Activated T-helper 9 cell treated with anti-CD3 and anti-CD28 coated beads, Interleukin-2, amount 50 U/mL, for 16 hours (primary cell): Measurements from ENCODE around the gene RAB11FIP5.

ENCODE experiments used
- DNase-seq: peaks from one replicate; pipeline ENCODE4 v3.0.0-alpha.2; 2020; ENCODE audit warnings: low read depth

The RAB11FIP5 gene

GRCh38 chr2:73032702-73033097 is 80.0 kb downstream of the RAB11FIP5 start:
- no peak for DNase-seq

DNA sequence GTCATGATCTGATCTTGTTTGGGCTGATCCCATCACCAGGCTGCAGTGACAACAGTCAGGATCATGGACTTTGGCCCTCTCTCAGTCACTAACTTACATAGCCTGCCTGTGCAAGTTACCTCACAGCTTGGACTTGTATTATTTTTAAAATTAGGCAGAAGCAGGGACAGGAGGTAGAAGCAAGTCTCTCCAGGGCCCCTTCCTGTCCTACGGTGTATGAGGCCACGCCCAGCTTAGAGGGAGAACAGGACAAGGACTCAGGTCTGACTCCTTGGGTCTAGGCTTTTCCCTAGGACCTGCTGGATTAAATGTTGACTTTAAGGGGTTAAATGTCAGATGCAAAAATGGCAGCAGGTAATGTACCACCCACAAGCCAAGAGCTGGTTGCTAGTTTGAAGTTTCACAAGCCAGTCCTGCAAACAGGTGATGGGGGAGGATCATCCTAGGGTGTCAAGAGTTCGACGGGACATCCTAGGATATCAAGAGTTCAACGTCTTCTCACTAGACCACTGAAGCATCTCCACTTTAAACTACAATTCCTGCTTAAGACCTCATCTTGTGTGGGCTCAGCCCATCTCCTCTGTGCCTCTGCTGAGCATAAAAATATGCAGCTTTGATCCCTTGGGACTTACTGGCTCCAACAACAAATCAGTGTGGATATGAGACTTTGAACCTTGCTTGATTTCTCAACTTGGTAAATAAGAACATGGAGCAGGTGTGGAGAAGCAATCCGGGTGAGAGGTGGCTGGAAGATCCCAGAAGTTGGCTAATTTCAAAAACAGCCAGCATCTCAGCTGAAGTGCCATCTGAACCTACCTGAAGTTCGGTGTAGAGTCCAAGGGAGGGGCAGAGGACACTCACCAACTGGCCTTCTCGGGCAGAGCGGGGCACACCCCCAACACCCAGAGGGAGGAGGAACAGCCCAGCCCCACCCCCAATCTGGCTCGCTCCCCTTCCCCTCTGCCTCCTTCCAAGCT is 80.7 kb downstream of the RAB11FIP5 start:
- DNase-seq: no peak

GRCh38 chr2:73031095-73031678 is 81.6 kb downstream of the RAB11FIP5 start:
- DNase-seq: no peak

- DNase-seq: no peak
Measured at GRCh38 chr2:73028841-73029240, 83.9 kb downstream of the RAB11FIP5 start.

DNA sequence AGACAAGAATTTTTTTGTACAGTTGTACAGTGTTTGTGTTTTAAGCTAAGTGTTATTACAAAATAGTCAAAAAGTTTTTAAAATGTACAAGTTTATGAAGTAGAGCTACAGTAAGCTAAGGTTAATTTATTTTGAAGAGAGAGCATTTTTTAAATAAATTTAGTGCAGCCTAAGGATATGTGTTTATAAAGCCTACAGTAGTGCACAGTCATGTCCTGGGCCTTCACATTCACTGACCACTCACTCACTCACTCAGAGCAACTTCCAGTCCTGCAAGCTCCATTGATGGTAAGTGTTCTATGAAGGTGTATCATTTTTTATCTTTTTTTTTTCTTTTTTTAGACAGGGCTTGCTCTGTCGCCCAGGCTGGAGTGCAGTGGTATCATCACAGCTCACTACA is 85.4 kb downstream of the RAB11FIP5 start:
- DNase-seq: no peak

- DNase-seq: no peak
Measured at GRCh38 chr2:73023497-73023896, 89.3 kb downstream of the RAB11FIP5 start.
